NB4 (cell line): ENCODE results near the gene CMYA5.

Experiments used
- DNase-seq: peaks from one replicate; pipeline ENCODE4 v3.0.0; 2010; ENCODE audit warnings: low read depth
- H3K4me3 ChIP-seq: one replicate; pipeline ENCODE4 v1.5.1; 2011; ENCODE audit warnings: mild to moderate bottlenecking, low read depth, low read length, moderate library complexity
- CTCF ChIP-seq: IDR thresholded peaks from one replicate; pipeline ENCODE4 v1.5.1; 2012; ENCODE audit warnings: low read depth, low read length
- MAX ChIP-seq: IDR thresholded peaks from 2 replicates; pipeline ENCODE4 v1.6.1; 2011; ENCODE audit warnings: low read depth, low read length
- MYC ChIP-seq: IDR thresholded peaks from 2 replicates; pipeline ENCODE4 v1.6.1; 2011; ENCODE audit warnings: low read depth, low read length
- POLR2A ChIP-seq: IDR thresholded peaks from 2 replicates; pipeline ENCODE4 v1.6.1; 2011; ENCODE audit warnings: mild to moderate bottlenecking; ENCODE audit not compliant: insufficient read length; ENCODE audit errors: extremely low read depth

The CMYA5 gene

GRCh38 chr5:79743846-79744605, 54.4 kb downstream of the CMYA5 start:
- TF ChIP-seq CTCF (no peak), MYC (no peak), MAX (no peak), POLR2A (no peak)
- no peak overlapping the region for H3K4me3 ChIP-seq
- no peak for DNase-seq

GRCh38 chr5:79745255-79745654, 55.6 kb downstream of the CMYA5 start:
- TF ChIP-seq MAX (no peak), CTCF (no peak), MYC (no peak), POLR2A (no peak)
- H3K4me3 ChIP-seq, result no peak overlapping the region
- no peak for DNase-seq

GRCh38 chr5:79746642-79747569, 57.3 kb downstream of the CMYA5 start:
- no peak for TF ChIP-seq MAX
- no peak for TF ChIP-seq POLR2A
- no peak for DNase-seq

GRCh38 chr5:79750611-79751510, 61.2 kb downstream of the CMYA5 start:
- no peak for DNase-seq
- TF ChIP-seq CTCF, result no peak
- no peak for TF ChIP-seq POLR2A
- TF ChIP-seq MAX, result no peak
- no peak for TF ChIP-seq MYC
- H3K4me3 ChIP-seq, result no peak overlapping the region

More at GRCh38 chr5:79746642-79747569, 57.3 kb downstream of the CMYA5 start:
- H3K4me3 ChIP-seq, result no peak overlapping the region

- H3K4me3 ChIP-seq, result no peak overlapping the region
- no peak for DNase-seq
- TF ChIP-seq CTCF, result no peak
- no peak for TF ChIP-seq MAX
- TF ChIP-seq POLR2A, result no peak
- no peak for TF ChIP-seq MYC
Observed at GRCh38 chr5:79753092-79753491, 63.5 kb downstream of the CMYA5 start.
